ENCODE results near the gene ANKRD16. TPM values are rescaled to one million over a fixed set of nuclear protein-coding genes. Genes with fewer than 3 reads are reported as not detected.
"Not testable (repeated sequence)": the region's sequence is repeated elsewhere in the genome, so short reads cannot be mapped to it uniquely, and the experiment has no call there.

The ANKRD16 gene
- total RNA-seq, 2 donors from 2014 or later: 3.9 to 5.8 TPM

GRCh38 chr10:5887641-5888040 lies 2.1 kb downstream of the ANKRD16 start:
- H3K4me1 Mint-ChIP-seq (ENCODE audit: low read depth): peaks cover 36% of the 10 kb centered on the region
- H3K4me3 Mint-ChIP-seq: peak overlapping the region; percentile 90 to 92
- ATAC-seq (replicated peaks in 1 of 2) (no peak), DNase-seq (no peak)
- H3K36me3 Mint-ChIP-seq (ENCODE audit: insufficient read depth in 2 of 2): peaks cover 3 to 11% of the 10 kb centered on the region in 2 donors
- no peaks in the 10 kb centered on the region for H3K9me3 Mint-ChIP-seq
- no peaks in the 10 kb centered on the region for H3K27me3 Mint-ChIP-seq (ENCODE audit: low read depth)
- no peak overlapping the region for H3K27ac Mint-ChIP-seq

- no peaks in the 10 kb centered on the region for H3K9me3 Mint-ChIP-seq
- peaks cover 3 to 11% of the 10 kb centered on the region in 2 donors for H3K36me3 Mint-ChIP-seq (ENCODE audit: insufficient read depth in 2 of 2)
- H3K4me3 Mint-ChIP-seq: no peak overlapping the region
- H3K27ac Mint-ChIP-seq: no peak overlapping the region
- peaks cover 30% of the 10 kb centered on the region for H3K4me1 Mint-ChIP-seq (ENCODE audit: low read depth)
- no peaks in the 10 kb centered on the region for H3K27me3 Mint-ChIP-seq (ENCODE audit: low read depth)
- DNase-seq: no peak
- ATAC-seq (replicated peaks in 1 of 2): no peak
Measured at GRCh38 chr10:5887029-5887428, 2.7 kb downstream of the ANKRD16 start.

- no peaks in the 10 kb centered on the region for H3K9me3 Mint-ChIP-seq
- no peak for DNase-seq
- H3K4me3 Mint-ChIP-seq: no peak overlapping the region
- H3K27ac Mint-ChIP-seq: no peak overlapping the region
- ATAC-seq (replicated peaks in 1 of 2): no peak
- peaks cover 3 to 13% of the 10 kb centered on the region in 2 donors for H3K36me3 Mint-ChIP-seq (ENCODE audit: insufficient read depth in 2 of 2)
- peaks cover 16% of the 10 kb centered on the region for H3K4me1 Mint-ChIP-seq (ENCODE audit: low read depth)
- H3K27me3 Mint-ChIP-seq (ENCODE audit: low read depth): no peaks in the 10 kb centered on the region
Measured at GRCh38 chr10:5885619-5886018, 4.1 kb downstream of the ANKRD16 start.

GRCh38 chr10:5882961-5883360 lies 6.7 kb downstream of the ANKRD16 start:
- H3K4me1 Mint-ChIP-seq (ENCODE audit: low read depth): peaks cover 5% of the 10 kb centered on the region
- H3K36me3 Mint-ChIP-seq (ENCODE audit: insufficient read depth in 2 of 2): peaks cover 2 to 13% of the 10 kb centered on the region in 2 donors
- H3K9me3 Mint-ChIP-seq: no peaks in the 10 kb centered on the region
- no peak overlapping the region for H3K4me3 Mint-ChIP-seq
- no peaks in the 10 kb centered on the region for H3K27me3 Mint-ChIP-seq (ENCODE audit: low read depth)
- DNase-seq (no peak), ATAC-seq (replicated peaks in 1 of 2) (no peak)
- no peak overlapping the region for H3K27ac Mint-ChIP-seq

GRCh38 chr10:5877041-5877440 lies 12.7 kb downstream of the ANKRD16 start:
- not testable (repeated sequence) for H3K36me3 Mint-ChIP-seq (ENCODE audit: insufficient read depth in 2 of 2); DNase-seq; H3K27me3 Mint-ChIP-seq (ENCODE audit: low read depth); H3K27ac Mint-ChIP-seq; ATAC-seq (replicated peaks in 1 of 2); H3K9me3 Mint-ChIP-seq; H3K4me3 Mint-ChIP-seq
- peaks cover 12% of the 10 kb centered on the region for H3K4me1 Mint-ChIP-seq (ENCODE audit: low read depth)

GRCh38 chr10:5876181-5876768 lies 13.4 kb downstream of the ANKRD16 start:
- H3K27me3 Mint-ChIP-seq (ENCODE audit: low read depth): no peaks in the 10 kb centered on the region
- peaks cover 12% of the 10 kb centered on the region for H3K4me1 Mint-ChIP-seq (ENCODE audit: low read depth)
- DNase-seq: no peak
- no peak overlapping the region for H3K27ac Mint-ChIP-seq
- peaks cover 0 to 6% of the 10 kb centered on the region in 2 donors for H3K36me3 Mint-ChIP-seq (ENCODE audit: insufficient read depth in 2 of 2)
- no peak overlapping the region for H3K4me3 Mint-ChIP-seq
- H3K9me3 Mint-ChIP-seq: no peaks in the 10 kb centered on the region
- ATAC-seq (replicated peaks in 1 of 2): no peak

- DNase-seq (peak; percentile 57 to 70), ATAC-seq (replicated peaks in 1 of 2) (peak; percentile 72 to 74)
- Mint-ChIP-seq H3K27ac (no peak overlapping the region), H3K4me3 (peak overlapping the region; percentile 32 to 51), H3K36me3 (ENCODE audit: insufficient read depth in 2 of 2) (peaks cover under 1 to 6% of the 10 kb centered on the region in 2 donors), H3K9me3 (no peaks in the 10 kb centered on the region), H3K27me3 (ENCODE audit: low read depth) (no peaks in the 10 kb centered on the region), H3K4me1 (ENCODE audit: low read depth) (peaks cover 12% of the 10 kb centered on the region)
Measured at GRCh38 chr10:5873515-5873995, 16.1 kb downstream of the ANKRD16 start.

- no peak for ATAC-seq (replicated peaks in 1 of 2)
- Mint-ChIP-seq H3K36me3 (ENCODE audit: insufficient read depth in 2 of 2) (peaks cover 4% of the 10 kb centered on the region in 2 donors), H3K4me3 (no peak overlapping the region), H3K27ac (no peak overlapping the region), H3K27me3 (ENCODE audit: low read depth) (no peaks in the 10 kb centered on the region), H3K9me3 (no peaks in the 10 kb centered on the region), H3K4me1 (ENCODE audit: low read depth) (peaks cover 12% of the 10 kb centered on the region)
- no peak for DNase-seq
Measured at GRCh38 chr10:5871596-5871995, 18.1 kb downstream of the ANKRD16 start.

- ATAC-seq (replicated peaks in 1 of 2): no peak
- Mint-ChIP-seq H3K9me3 (no peaks in the 10 kb centered on the region), H3K4me1 (ENCODE audit: low read depth) (peaks cover 11% of the 10 kb centered on the region), H3K36me3 (ENCODE audit: insufficient read depth in 2 of 2) (peaks cover 3 to 4% of the 10 kb centered on the region in 2 donors), H3K27ac (no peak overlapping the region), H3K27me3 (ENCODE audit: low read depth) (no peaks in the 10 kb centered on the region), H3K4me3 (no peak overlapping the region)
- no peak for DNase-seq
Measured at GRCh38 chr10:5869156-5869555, 20.5 kb downstream of the ANKRD16 start.

GRCh38 chr10:5868383-5868782 lies 21.3 kb downstream of the ANKRD16 start:
- H3K27ac Mint-ChIP-seq; DNase-seq; ATAC-seq (replicated peaks in 1 of 2); H3K36me3 Mint-ChIP-seq (ENCODE audit: insufficient read depth in 2 of 2); H3K4me1 Mint-ChIP-seq (ENCODE audit: low read depth); H3K4me3 Mint-ChIP-seq; H3K27me3 Mint-ChIP-seq (ENCODE audit: low read depth); H3K9me3 Mint-ChIP-seq: not testable (repeated sequence)

- not testable (repeated sequence) for H3K36me3 Mint-ChIP-seq (ENCODE audit: insufficient read depth in 2 of 2); ATAC-seq (replicated peaks in 1 of 2); H3K27me3 Mint-ChIP-seq (ENCODE audit: low read depth); DNase-seq; H3K4me1 Mint-ChIP-seq (ENCODE audit: low read depth); H3K27ac Mint-ChIP-seq; H3K4me3 Mint-ChIP-seq; H3K9me3 Mint-ChIP-seq
Measured at GRCh38 chr10:5867091-5867615, 22.5 kb downstream of the ANKRD16 start.

- DNase-seq; H3K4me3 Mint-ChIP-seq; H3K27ac Mint-ChIP-seq; H3K9me3 Mint-ChIP-seq; H3K4me1 Mint-ChIP-seq (ENCODE audit: low read depth); H3K36me3 Mint-ChIP-seq (ENCODE audit: insufficient read depth in 2 of 2); H3K27me3 Mint-ChIP-seq (ENCODE audit: low read depth); ATAC-seq (replicated peaks in 1 of 2): not testable (repeated sequence)
Measured at GRCh38 chr10:5866451-5867081, 23.1 kb downstream of the ANKRD16 start.

- not testable (repeated sequence) for H3K4me3 Mint-ChIP-seq; H3K9me3 Mint-ChIP-seq; ATAC-seq (replicated peaks in 1 of 2); H3K4me1 Mint-ChIP-seq (ENCODE audit: low read depth); H3K27me3 Mint-ChIP-seq (ENCODE audit: low read depth); H3K36me3 Mint-ChIP-seq (ENCODE audit: insufficient read depth in 2 of 2); H3K27ac Mint-ChIP-seq; DNase-seq
Measured at GRCh38 chr10:5862981-5863685, 26.6 kb downstream of the ANKRD16 start.

All from activated T-cell treated with anti-CD3 and anti-CD28 coated beads, Interleukin-2, amount 50 U/mL, for 72 hours (primary cell).